BJ (cell line): Measurements from ENCODE around the gene LMAN2. TPM values are rescaled to one million over a fixed set of nuclear protein-coding genes. Genes with fewer than 3 reads are reported as not detected.

Source experiments
- CTCF ChIA-PET: fragments of 350-600 bp; formaldehyde crosslinking; extraction: SDS; loops from one replicate; lab custom pipeline; 2021; ENCODE audit warnings: antibody characterized with exemption, inconsistent platforms; lab: Yijun Ruan, JAX
- POLR2A ChIA-PET: fragments of 300-600 bp; sonication (Branson Sonifier 250); formaldehyde crosslinking; extraction: SDS; loops from one replicate; lab custom pipeline; 2021; ENCODE audit warnings: antibody characterized with exemption; lab: Charles Lee
- DNase-seq: peaks from one replicate; pipeline ENCODE4 v3.0.0-alpha.2; 2011; ENCODE audit warnings: low read depth
- H3K27me3 ChIP-seq: 2 replicates; pipeline ENCODE4 v1.6.0; 2011; ENCODE audit warnings: low read length; ENCODE audit not compliant: control insufficient read depth, insufficient read depth
- H3K36me3 ChIP-seq: 2 replicates; pipeline ENCODE4 v1.5.1; 2011; ENCODE audit warnings: low read length; ENCODE audit not compliant: control insufficient read depth, insufficient read depth
- H3K4me3 ChIP-seq: 2 replicates; pipeline ENCODE4 v1.5.1; 2011; ENCODE audit warnings: low read depth, mild to moderate bottlenecking, control low read depth, low read length
- CTCF ChIP-seq: IDR thresholded peaks from 2 replicates; pipeline ENCODE4 v1.5.1; 2011; ENCODE audit warnings: low read depth, mild to moderate bottlenecking, control low read depth, inconsistent platforms, low read length, moderate library complexity; ENCODE audit not compliant: insufficient read depth
- polyA plus RNA-seq: library from polyadenylated mRNA; depleted of rRNA; stranded (reverse); fragments of >200 nt; gene quantifications from 2 replicates; pipeline ENCODE4 v1.2.3, GENCODE V29; 2011

Gene LMAN2
- polyA plus RNA-seq, 1 experiment = 248 TPM

DNA sequence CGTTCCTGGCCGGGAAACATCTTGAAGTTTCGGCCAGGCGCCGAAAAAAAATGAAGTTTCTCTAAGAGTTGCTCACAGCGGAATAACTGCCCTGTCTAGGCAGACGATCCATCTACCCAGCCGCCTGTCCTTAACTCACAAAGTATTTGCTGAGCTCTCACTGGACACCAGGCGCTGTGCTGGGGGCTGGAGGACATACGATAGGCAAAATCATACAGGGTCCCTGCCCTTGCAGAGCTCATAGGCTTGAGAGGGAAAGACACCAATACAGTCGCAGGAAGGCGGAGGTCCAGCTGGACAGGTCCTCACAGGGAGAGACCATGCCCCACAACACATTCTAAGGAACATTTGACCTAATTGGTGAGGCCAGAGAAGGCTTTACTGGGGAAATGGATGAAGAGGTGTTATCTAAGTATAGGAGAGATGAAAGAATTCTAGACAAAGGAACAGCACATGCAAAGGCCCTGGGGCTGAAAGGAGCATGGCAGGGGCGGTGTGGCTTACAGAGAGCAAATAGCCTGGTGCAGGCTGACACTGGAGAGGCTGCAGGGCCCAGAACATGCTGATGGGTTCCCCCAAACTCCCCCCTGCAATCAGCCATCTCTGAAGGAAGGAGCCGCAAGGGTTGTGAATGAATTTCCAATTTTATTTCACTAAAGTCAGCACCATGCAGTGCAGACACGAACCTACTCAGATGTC, 37.8 kb downstream of the LMAN2 start:
- CTCF ChIA-PET = interaction anchor here (0.7 to 6.8 kb wide), 5 partner anchors 72 to 200 kb away, joined by 4 to 38 read pairs (median 6); no protein-coding TSS in a partner anchor
- no peak overlapping the region for H3K4me3 ChIP-seq
- no peak for TF ChIP-seq CTCF
- no peaks in the 10 kb centered on the region for H3K27me3 ChIP-seq
- DNase-seq = no peak
- H3K36me3 ChIP-seq = peaks cover 4% of the 10 kb centered on the region
- POLR2A ChIA-PET = no interaction called here

DNA sequence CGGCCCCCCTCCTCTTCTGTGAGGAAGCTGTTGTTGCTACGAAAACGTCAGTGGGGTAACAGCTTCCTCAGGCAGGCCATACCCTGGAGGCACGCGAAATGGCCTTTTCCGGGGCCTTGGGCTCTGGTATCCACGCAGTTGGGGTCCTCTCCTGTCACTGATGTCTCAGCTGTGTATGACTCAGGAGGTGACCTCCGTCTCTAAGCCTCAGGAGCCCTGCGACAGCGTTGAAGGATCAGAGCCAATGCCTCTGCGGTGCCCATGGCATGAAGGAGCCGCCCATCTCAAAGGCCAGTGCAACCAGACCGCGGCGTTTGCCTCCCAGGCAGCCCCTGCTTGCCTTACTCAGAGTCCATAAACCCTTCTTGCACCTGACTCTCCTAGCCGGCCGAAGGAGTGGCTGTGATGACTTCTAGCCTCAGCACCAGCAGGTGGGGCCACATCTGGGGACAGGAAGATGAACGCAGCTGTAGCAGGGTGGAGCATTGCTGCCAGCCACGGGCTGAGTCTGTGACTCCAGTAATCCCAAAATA, 38.8 kb downstream of the LMAN2 start:
- ChIA-PET CTCF (interaction anchor here (0.6 to 6.8 kb wide), 4 partner anchors 91 to 188 kb away, joined by 3 to 38 read pairs (median 9); no protein-coding TSS in a partner anchor), POLR2A (no interaction called here)
- TF ChIP-seq CTCF = no peak
- Histone ChIP-seq H3K4me3 (peak overlapping the region; percentile 12; the same call in 1 of the 2 replicates), H3K36me3 (peaks cover 4% of the 10 kb centered on the region), H3K27me3 (no peaks in the 10 kb centered on the region)
- DNase-seq = no peak

DNA sequence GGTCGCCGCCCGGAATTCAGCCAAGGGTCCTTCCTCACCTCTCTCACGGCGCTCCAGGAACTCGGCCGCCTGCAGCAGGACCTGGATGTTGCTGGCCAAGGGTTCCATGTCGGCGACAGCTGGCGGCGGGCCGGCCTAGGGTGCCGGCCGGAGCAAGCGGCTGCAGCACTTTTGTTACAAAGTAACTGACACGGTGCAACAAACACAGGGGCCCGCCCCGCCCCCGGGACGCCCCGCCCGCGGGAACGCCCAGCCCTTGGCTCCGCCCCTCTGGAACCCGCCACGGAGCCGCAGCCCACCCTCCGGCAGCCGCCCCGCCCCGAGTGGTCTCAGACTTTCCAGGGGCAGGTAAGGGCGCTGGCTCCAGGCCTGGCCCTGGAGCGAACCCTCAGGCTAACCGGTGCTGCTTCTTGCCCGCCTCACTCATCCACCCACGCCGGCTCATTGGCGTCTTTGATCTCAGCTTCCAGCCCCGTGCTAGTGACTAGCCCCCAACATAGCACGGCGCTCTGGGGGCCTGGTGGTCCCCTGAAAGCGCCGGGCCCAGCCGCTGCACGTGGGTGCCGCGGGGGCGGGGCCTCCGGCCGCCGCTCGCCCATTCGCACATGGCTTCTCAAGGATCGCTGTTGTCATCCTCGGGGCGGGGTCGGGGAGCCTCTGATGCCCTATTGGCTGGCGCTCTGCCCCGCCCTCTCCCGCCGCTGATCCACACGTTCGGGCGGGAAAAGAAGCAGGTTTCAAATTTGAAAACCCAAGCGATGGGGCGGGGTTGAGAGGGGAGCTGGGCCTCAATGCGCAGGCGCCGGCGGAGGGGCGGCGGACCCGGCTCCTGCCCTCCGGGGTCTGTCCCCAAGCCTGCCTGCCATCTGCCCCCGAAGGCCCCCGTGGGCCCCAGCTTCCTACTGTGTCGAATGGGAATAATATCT, 39.5 kb downstream of the LMAN2 start, which contains the start of gene MXD3:
MXD3 (minus strand) TSS at position 176 of the 926 bp plus-strand sequence; CDS start at position 108, 68 bp downstream.
- DNase-seq = peak; percentile 62
- CTCF ChIA-PET = interaction anchor here (0.6 to 6.8 kb wide), 4 partner anchors 92 to 189 kb away, joined by 3 to 38 read pairs (median 9); no protein-coding TSS in a partner anchor
- TF ChIP-seq CTCF = no peak
- Histone ChIP-seq H3K27me3 (no peaks in the 10 kb centered on the region), H3K36me3 (peaks cover 4% of the 10 kb centered on the region), H3K4me3 (peak within 1 kb of the TSS; percentile 66)
- POLR2A ChIA-PET = no interaction called here

- DNase-seq = no peak
- POLR2A ChIA-PET = no interaction called here
- CTCF ChIA-PET = interaction anchor here (3.2 to 6.8 kb wide), 3 partner anchors 142 to 197 kb away, joined by 12 to 38 read pairs (median 34); no protein-coding TSS in a partner anchor
Measured at GRCh38 chr5:177311392-177311722, 40.1 kb downstream of the LMAN2 start.

More at GRCh38 chr5:177311392-177311722, 40.1 kb downstream of the LMAN2 start:
- Histone ChIP-seq H3K4me3 (peak overlapping the region; percentile 66), H3K27me3 (no peaks in the 10 kb centered on the region), H3K36me3 (peaks cover 5% of the 10 kb centered on the region)
- no peak for TF ChIP-seq CTCF
